Measurements from ENCODE around the gene ZNF277.

GRCh38 chr7:112211348-112211907, 4.9 kb downstream of the ZNF277 start:
- TF ChIP-seq CTCF (IDR thresholded peaks at IDR 0.05) = no peak
- no peak for TF ChIP-seq POLR2A (IDR thresholded peaks at IDR 0.05)
